HEK293 (cell line): ENCODE results near the gene SNX19.

ENCODE experiments used
- CTCF ChIA-PET: fragments of 350-600 bp; formaldehyde crosslinking; extraction: SDS; loops from one replicate; lab custom pipeline; 2021; ENCODE audit warnings: antibody characterized with exemption; lab: Yijun Ruan, JAX
- POLR2A ChIA-PET: fragments of 300-600 bp; formaldehyde crosslinking; extraction: SDS; loops from one replicate; lab custom pipeline; 2020; ENCODE audit warnings: antibody characterized with exemption, inconsistent platforms; lab: Yijun Ruan, JAX
- H3K27ac ChIP-seq: fragments of 200-500 bp; sonication (Bioruptor generic); 2 replicates; pipeline ENCODE4 v1.5.1; 2014; ENCODE audit warnings: low read depth, low read length, control low read depth, inconsistent platforms; ENCODE audit errors: extremely low read depth
- H3K36me3 ChIP-seq, 2 experiments: fragments of 200-500 bp in 1 of 2; sonication (Bioruptor generic) in 1 of 2; 1 replicate in 1 of 2; 2 replicates in 1 of 2; pipeline ENCODE4 v1.5.1; 2014 to 2017; ENCODE audit warnings: inconsistent platforms in 2 of 2, low read length in 2 of 2; ENCODE audit not compliant: control insufficient read depth in 2 of 2, insufficient read depth in 1 of 2
- H3K4me1 ChIP-seq: fragments of 200-500 bp; sonication (Bioruptor generic); 2 replicates; pipeline ENCODE4 v1.5.1; 2014; ENCODE audit warnings: mild to moderate bottlenecking, low read length, inconsistent platforms; ENCODE audit not compliant: control insufficient read depth, insufficient read depth
- H3K4me3 ChIP-seq: 2 replicates; pipeline ENCODE4 v1.5.1; 2011; ENCODE audit warnings: low read depth, mild to moderate bottlenecking, control low read depth, low read length, moderate library complexity
- H3K9me3 ChIP-seq: fragments of 200-500 bp; sonication (Bioruptor generic); 2 replicates; pipeline ENCODE4 v1.5.1; 2014; ENCODE audit warnings: low read depth, low read length, inconsistent platforms; ENCODE audit not compliant: control insufficient read depth, insufficient read depth
- KLF16 ChIP-seq: fragments of 450-650 bp; formaldehyde crosslinking; IDR thresholded peaks from 2 replicates; pipeline ENCODE4 v1.5.1; 2017; ENCODE audit warnings: missing biosample characterization, missing genetic modification characterization
- SCRT1 ChIP-seq: fragments of 450-650 bp; formaldehyde crosslinking; IDR thresholded peaks from 2 replicates; pipeline ENCODE4 v1.5.1; 2016; ENCODE audit warnings: missing biosample characterization, missing genetic modification characterization, borderline replicate concordance
- SCRT2 ChIP-seq: fragments of 450-650 bp; formaldehyde crosslinking; IDR thresholded peaks from 2 replicates; pipeline ENCODE4 v1.5.1; 2016; ENCODE audit warnings: missing biosample characterization, missing genetic modification characterization
- ZBTB17 ChIP-seq: fragments of 450-650 bp; formaldehyde crosslinking; IDR thresholded peaks from 2 replicates; pipeline ENCODE4 v1.5.1; 2016; ENCODE audit warnings: missing biosample characterization, missing genetic modification characterization
- ZNF10 ChIP-seq: fragments of 450-650 bp; formaldehyde crosslinking; IDR thresholded peaks from 2 replicates; pipeline ENCODE4 v1.5.1; 2017; ENCODE audit warnings: missing biosample characterization, missing genetic modification characterization
- ZNF146 ChIP-seq: fragments of 450-650 bp; formaldehyde crosslinking; IDR thresholded peaks from 2 replicates; pipeline ENCODE4 v1.5.1; 2016; ENCODE audit warnings: missing biosample characterization, missing genetic modification characterization
- ZNF335 ChIP-seq: fragments of 450-650 bp; formaldehyde crosslinking; conservative IDR thresholded peaks from 2 replicates; pipeline ENCODE4 v1.5.1; 2016; ENCODE audit warnings: missing biosample characterization, missing genetic modification characterization
- ZNF404 ChIP-seq: fragments of 450-650 bp; formaldehyde crosslinking; IDR thresholded peaks from 2 replicates; pipeline ENCODE4 v1.5.1; 2017; ENCODE audit warnings: missing biosample characterization, missing genetic modification characterization
- ZNF521 ChIP-seq: fragments of 450-650 bp; formaldehyde crosslinking; IDR thresholded peaks from 2 replicates; pipeline ENCODE4 v1.5.1; 2017; ENCODE audit warnings: missing biosample characterization, mild to moderate bottlenecking, missing genetic modification characterization
- ZNF791 ChIP-seq: fragments of 450-650 bp; formaldehyde crosslinking; IDR thresholded peaks from 2 replicates; pipeline ENCODE4 v1.5.1; 2016; ENCODE audit warnings: missing biosample characterization, missing genetic modification characterization
- ZNF837 ChIP-seq: fragments of 450-650 bp; formaldehyde crosslinking; IDR thresholded peaks from 2 replicates; pipeline ENCODE4 v1.5.1; 2016; ENCODE audit warnings: missing biosample characterization, missing genetic modification characterization
- TF ChIP-seq, protein P1 (sequence below): fragments of 450-650 bp; formaldehyde crosslinking; IDR thresholded peaks from 2 replicates; pipeline ENCODE4 v1.5.1; 2016; ENCODE audit warnings: missing biosample characterization, missing genetic modification characterization
- TF ChIP-seq, protein P2 (sequence below): fragments of 450-650 bp; formaldehyde crosslinking; IDR thresholded peaks from 2 replicates; pipeline ENCODE4 v1.5.1; 2017; ENCODE audit warnings: missing biosample characterization, missing genetic modification characterization
- TF ChIP-seq, protein P3 (sequence below): fragments of 450-650 bp; formaldehyde crosslinking; IDR thresholded peaks from 2 replicates; pipeline ENCODE4; 2016; ENCODE audit warnings: missing biosample characterization, missing genetic modification characterization
- TF ChIP-seq, protein P4 (sequence below): fragments of 450-650 bp; formaldehyde crosslinking; IDR thresholded peaks from 2 replicates; pipeline ENCODE4 v1.5.1; 2016; ENCODE audit warnings: missing biosample characterization, missing genetic modification characterization
- TF ChIP-seq, protein P5 (sequence below): fragments of 450-650 bp; formaldehyde crosslinking; IDR thresholded peaks from 2 replicates; pipeline ENCODE4 v1.5.1; 2016; ENCODE audit warnings: missing biosample characterization, missing genetic modification characterization

SNX19 gene

DNA sequence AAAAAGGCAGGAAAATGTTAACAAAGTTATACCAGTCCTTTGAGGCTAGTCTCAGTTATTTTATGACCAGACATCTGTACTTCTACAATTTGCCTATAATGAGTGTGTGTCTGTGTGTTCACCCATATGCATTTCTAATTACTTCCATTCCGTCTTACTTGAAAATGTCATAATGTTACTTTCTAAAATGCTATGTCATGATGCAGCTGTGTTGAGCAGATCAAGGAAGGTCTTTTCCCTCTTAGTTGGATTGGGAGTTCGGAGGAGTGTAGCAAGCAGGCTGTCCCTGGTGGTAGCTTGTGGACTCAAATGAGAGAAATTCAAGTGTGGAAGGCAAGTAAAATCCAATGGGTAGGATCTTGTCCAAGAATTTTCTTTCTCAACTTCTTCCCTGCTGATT, 3.0 kb downstream of the SNX19 start:
- TF ChIP-seq ZNF10 (tag by site-specific recombination) (no peak), ZNF521 (tag by site-specific recombination) (no peak), ZNF791 (no peak), KLF16 (tag by site-specific recombination) (no peak), ZNF837 (tag by site-specific recombination) (no peak), ZNF404 (tag by site-specific recombination) (no peak)
- TF ChIP-seq, protein P1, sequence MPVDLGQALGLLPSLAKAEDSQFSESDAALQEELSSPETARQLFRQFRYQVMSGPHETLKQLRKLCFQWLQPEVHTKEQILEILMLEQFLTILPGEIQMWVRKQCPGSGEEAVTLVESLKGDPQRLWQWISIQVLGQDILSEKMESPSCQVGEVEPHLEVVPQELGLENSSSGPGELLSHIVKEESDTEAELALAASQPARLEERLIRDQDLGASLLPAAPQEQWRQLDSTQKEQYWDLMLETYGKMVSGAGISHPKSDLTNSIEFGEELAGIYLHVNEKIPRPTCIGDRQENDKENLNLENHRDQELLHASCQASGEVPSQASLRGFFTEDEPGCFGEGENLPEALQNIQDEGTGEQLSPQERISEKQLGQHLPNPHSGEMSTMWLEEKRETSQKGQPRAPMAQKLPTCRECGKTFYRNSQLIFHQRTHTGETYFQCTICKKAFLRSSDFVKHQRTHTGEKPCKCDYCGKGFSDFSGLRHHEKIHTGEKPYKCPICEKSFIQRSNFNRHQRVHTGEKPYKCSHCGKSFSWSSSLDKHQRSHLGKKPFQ = no peak
- TF ChIP-seq, protein P2, sequence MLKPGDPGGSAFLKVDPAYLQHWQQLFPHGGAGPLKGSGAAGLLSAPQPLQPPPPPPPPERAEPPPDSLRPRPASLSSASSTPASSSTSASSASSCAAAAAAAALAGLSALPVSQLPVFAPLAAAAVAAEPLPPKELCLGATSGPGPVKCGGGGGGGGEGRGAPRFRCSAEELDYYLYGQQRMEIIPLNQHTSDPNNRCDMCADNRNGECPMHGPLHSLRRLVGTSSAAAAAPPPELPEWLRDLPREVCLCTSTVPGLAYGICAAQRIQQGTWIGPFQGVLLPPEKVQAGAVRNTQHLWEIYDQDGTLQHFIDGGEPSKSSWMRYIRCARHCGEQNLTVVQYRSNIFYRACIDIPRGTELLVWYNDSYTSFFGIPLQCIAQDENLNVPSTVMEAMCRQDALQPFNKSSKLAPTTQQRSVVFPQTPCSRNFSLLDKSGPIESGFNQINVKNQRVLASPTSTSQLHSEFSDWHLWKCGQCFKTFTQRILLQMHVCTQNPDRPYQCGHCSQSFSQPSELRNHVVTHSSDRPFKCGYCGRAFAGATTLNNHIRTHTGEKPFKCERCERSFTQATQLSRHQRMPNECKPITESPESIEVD = no peak
- TF ChIP-seq, protein P3, sequence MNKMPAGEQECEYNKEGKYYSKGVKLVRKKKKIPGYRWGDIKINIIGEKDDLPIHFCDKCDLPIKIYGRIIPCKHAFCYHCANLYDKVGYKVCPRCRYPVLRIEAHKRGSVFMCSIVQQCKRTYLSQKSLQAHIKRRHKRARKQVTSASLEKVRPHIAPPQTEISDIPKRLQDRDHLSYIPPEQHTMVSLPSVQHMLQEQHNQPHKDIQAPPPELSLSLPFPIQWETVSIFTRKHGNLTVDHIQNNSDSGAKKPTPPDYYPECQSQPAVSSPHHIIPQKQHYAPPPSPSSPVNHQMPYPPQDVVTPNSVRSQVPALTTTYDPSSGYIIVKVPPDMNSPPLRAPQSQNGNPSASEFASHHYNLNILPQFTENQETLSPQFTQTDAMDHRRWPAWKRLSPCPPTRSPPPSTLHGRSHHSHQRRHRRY = no peak
- TF ChIP-seq, protein P4, sequence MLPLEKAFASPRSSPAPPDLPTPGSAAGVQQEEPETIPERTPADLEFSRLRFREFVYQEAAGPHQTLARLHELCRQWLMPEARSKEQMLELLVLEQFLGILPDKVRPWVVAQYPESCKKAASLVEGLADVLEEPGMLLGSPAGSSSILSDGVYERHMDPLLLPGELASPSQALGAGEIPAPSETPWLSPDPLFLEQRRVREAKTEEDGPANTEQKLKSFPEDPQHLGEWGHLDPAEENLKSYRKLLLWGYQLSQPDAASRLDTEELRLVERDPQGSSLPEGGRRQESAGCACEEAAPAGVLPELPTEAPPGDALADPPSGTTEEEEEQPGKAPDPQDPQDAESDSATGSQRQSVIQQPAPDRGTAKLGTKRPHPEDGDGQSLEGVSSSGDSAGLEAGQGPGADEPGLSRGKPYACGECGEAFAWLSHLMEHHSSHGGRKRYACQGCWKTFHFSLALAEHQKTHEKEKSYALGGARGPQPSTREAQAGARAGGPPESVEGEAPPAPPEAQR = no peak
- no peaks in the 10 kb centered on the region for H3K4me1 ChIP-seq
- H3K36me3 ChIP-seq = peaks cover 5 to 70% of the 10 kb centered on the region in 2 experiments; a peak in 2 of 3 replicates
- no peak overlapping the region for H3K4me3 ChIP-seq
- ChIA-PET CTCF (interaction anchor here (0.6 to 0.7 kb wide), 2 partner anchors 9 to 19 kb away, joined by 3 to 8 read pairs; no protein-coding TSS in a partner anchor), POLR2A (no interaction called here)
- no peaks in the 10 kb centered on the region for H3K9me3 ChIP-seq
- no peak overlapping the region for H3K27ac ChIP-seq

DNA sequence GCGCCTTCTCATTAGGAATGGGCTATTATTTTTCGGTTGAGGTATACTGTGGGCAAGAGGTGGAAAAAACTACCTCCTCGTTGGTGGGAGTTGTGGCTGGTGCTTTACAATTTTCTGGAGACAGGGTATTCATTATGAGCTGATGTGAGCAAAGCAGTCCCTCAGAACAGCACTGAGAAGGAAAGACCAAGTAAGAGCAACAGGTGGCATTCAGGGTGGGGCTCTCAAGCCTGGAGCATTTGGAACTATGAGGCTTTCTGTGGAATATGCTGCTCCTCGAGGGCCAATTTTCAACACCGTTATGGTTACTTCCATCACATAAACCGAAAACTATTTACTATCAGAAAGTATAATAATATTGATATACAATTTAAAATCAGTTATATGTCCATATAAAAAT, 3.7 kb downstream of the SNX19 start:
- no peaks in the 10 kb centered on the region for H3K4me1 ChIP-seq
- CTCF ChIA-PET = interaction anchor here (0.7 kb wide), 1 partner anchor 34 kb away, joined by 3 read pairs; no protein-coding TSS in a partner anchor
- TF ChIP-seq ZNF146 (tag by site-specific recombination) (no peak), ZNF335 (tag by site-specific recombination) (no peak), SCRT2 (tag by site-specific recombination) (peak; percentile 79), ZBTB17 (tag by site-specific recombination) (no peak), SCRT1 (peak; percentile 38; the same call in 1 of the 2 replicates)
- TF ChIP-seq, protein P5, sequence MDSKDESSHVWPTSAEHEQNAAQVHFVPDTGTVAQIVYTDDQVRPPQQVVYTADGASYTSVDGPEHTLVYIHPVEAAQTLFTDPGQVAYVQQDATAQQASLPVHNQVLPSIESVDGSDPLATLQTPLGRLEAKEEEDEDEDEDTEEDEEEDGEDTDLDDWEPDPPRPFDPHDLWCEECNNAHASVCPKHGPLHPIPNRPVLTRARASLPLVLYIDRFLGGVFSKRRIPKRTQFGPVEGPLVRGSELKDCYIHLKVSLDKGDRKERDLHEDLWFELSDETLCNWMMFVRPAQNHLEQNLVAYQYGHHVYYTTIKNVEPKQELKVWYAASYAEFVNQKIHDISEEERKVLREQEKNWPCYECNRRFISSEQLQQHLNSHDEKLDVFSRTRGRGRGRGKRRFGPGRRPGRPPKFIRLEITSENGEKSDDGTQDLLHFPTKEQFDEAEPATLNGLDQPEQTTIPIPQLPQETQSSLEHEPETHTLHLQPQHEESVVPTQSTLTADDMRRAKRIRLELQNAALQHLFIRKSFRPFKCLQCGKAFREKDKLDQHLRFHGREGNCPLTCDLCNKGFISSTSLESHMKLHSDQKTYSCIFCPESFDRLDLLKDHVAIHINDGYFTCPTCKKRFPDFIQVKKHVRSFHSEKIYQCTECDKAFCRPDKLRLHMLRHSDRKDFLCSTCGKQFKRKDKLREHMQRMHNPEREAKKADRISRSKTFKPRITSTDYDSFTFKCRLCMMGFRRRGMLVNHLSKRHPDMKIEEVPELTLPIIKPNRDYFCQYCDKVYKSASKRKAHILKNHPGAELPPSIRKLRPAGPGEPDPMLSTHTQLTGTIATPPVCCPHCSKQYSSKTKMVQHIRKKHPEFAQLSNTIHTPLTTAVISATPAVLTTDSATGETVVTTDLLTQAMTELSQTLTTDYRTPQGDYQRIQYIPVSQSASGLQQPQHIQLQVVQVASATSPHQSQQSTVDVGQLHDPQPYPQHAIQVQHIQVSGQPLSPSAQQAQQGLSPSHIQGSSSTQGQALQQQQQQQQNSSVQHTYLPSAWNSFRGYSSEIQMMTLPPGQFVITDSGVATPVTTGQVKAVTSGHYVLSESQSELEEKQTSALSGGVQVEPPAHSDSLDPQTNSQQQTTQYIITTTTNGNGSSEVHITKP (tag by site-specific recombination) = no peak
- no peak overlapping the region for H3K4me3 ChIP-seq
- H3K9me3 ChIP-seq = no peaks in the 10 kb centered on the region
- POLR2A ChIA-PET = no interaction called here
- H3K27ac ChIP-seq = no peak overlapping the region
- peaks cover 5 to 77% of the 10 kb centered on the region in 2 experiments; a peak in 2 of 3 replicates for H3K36me3 ChIP-seq
